Stimulated activated CD4-positive, alpha-beta T cell treated with anti-CD3 and anti-CD28 coated beads, Interleukin-15, amount 100 ng/mL, for 24 hours (primary cell): Measurements from ENCODE around the gene TMCC3.

ENCODE experiments used
- DNase-seq: peaks from one replicate; pipeline ENCODE4 v3.0.0-alpha.2; 2020

Gene TMCC3

GRCh38 chr12:94673496-94673895 is 23.1 kb upstream of the TMCC3 start:
- DNase-seq, result no peak

- no peak for DNase-seq
These were observed 21.6 kb upstream of the TMCC3 start for GRCh38 chr12:94671917-94672316.

- no peak for DNase-seq
These were observed 20.5 kb upstream of the TMCC3 start for GRCh38 chr12:94670898-94671297.

- no peak for DNase-seq
These were observed 19.7 kb upstream of the TMCC3 start for GRCh38 chr12:94670075-94670474.

GRCh38 chr12:94667031-94667540 is 16.7 kb upstream of the TMCC3 start:
- DNase-seq, result no peak

GRCh38 chr12:94666158-94666557 is 15.8 kb upstream of the TMCC3 start:
- no peak for DNase-seq

- DNase-seq, result no peak
These were observed 13.3 kb upstream of the TMCC3 start for GRCh38 chr12:94663702-94664101.

- DNase-seq, result no peak
These were observed 12.7 kb upstream of the TMCC3 start for GRCh38 chr12:94663071-94663470.

- no peak for DNase-seq
These were observed 10.1 kb upstream of the TMCC3 start for GRCh38 chr12:94660436-94660835.

- no peak for DNase-seq
These were observed 9.1 kb upstream of the TMCC3 start for GRCh38 chr12:94659346-94659930.

GRCh38 chr12:94658931-94659330 is 8.6 kb upstream of the TMCC3 start:
- no peak for DNase-seq

- no peak for DNase-seq
These were observed 6.2 kb upstream of the TMCC3 start for GRCh38 chr12:94656556-94656955.

- peak; percentile 42 for DNase-seq
These were observed 811 bp downstream of the TMCC3 start for GRCh38 chr12:94649349-94650142.

- no peak for DNase-seq
These were observed 1.8 kb downstream of the TMCC3 start for GRCh38 chr12:94648578-94648977.

- peak; percentile 24 for DNase-seq
These were observed 6.0 kb downstream of the TMCC3 start for GRCh38 chr12:94644141-94644979.

GRCh38 chr12:94643606-94644005 is 6.8 kb downstream of the TMCC3 start:
- DNase-seq, result no peak

GRCh38 chr12:94641283-94641682 is 9.1 kb downstream of the TMCC3 start:
- no peak for DNase-seq

GRCh38 chr12:94640134-94640928 is 10.0 kb downstream of the TMCC3 start:
- peak; percentile 68 for DNase-seq

GRCh38 chr12:94638521-94638920 is 11.8 kb downstream of the TMCC3 start:
- DNase-seq, result no peak

GRCh38 chr12:94637390-94638113 is 12.8 kb downstream of the TMCC3 start:
- no peak for DNase-seq

GRCh38 chr12:94636462-94637085 is 13.8 kb downstream of the TMCC3 start:
- no peak for DNase-seq
